Parathyroid adenoma (tissue), 2 donors: ENCODE data around the gene RSF1.

ENCODE experiments used
- H2AFZ ChIP-seq: fragments of 300-600 bp; sonication (generic); one replicate; pipeline ENCODE4 v1.7.0; 2017; ENCODE audit warnings: antibody characterized with exemption, mild to moderate bottlenecking
- H3K27ac ChIP-seq: fragments of 300-600 bp; sonication (generic); one replicate; pipeline ENCODE4 v1.7.0; 2017
- H3K27me3 ChIP-seq: fragments of 300-600 bp; sonication (generic); one replicate; pipeline ENCODE4 v1.7.0; 2017; ENCODE audit warnings: low read length; ENCODE audit not compliant: control insufficient read depth, insufficient read depth
- H3K36me3 ChIP-seq: fragments of 300-600 bp; sonication (generic); one replicate; pipeline ENCODE4 v1.7.0; 2017; ENCODE audit warnings: low read length; ENCODE audit not compliant: control insufficient read depth, insufficient read depth
- H3K4me1 ChIP-seq: fragments of 300-600 bp; sonication (generic); one replicate; pipeline ENCODE4 v1.7.0; 2017; ENCODE audit warnings: control low read depth
- H3K4me2 ChIP-seq: fragments of 300-600 bp; sonication (generic); one replicate; pipeline ENCODE4 v1.7.0; 2017; ENCODE audit warnings: low read length
- H3K4me3 ChIP-seq: fragments of 300-600 bp; sonication (generic); one replicate; pipeline ENCODE4 v1.7.0; 2017; ENCODE audit warnings: low read depth, low read length
- H3K79me2 ChIP-seq: fragments of 300-600 bp; sonication (generic); one replicate; pipeline ENCODE4 v1.7.0; 2017; ENCODE audit warnings: control low read depth
- H3K9ac ChIP-seq: fragments of 300-600 bp; sonication (generic); one replicate; pipeline ENCODE4 v1.7.0; 2017; ENCODE audit warnings: mild to moderate bottlenecking
- H3K9me3 ChIP-seq: fragments of 300-600 bp; sonication (generic); one replicate; pipeline ENCODE4 v1.7.0; 2017; ENCODE audit warnings: low read length; ENCODE audit not compliant: control insufficient read depth
- TF ChIP-seq, protein P1 (sequence below): fragments of 300-600 bp; sonication (generic); IDR thresholded peaks from one replicate; pipeline ENCODE4 v1.7.0; 2017; ENCODE audit warnings: antibody characterized with exemption, mild to moderate bottlenecking
- donor health status: primary hyperparathyroidism.

Gene RSF1

GRCh38 chr11:77654770-77655434 is 165.6 kb downstream of the RSF1 start:
- Histone ChIP-seq H3K27ac (no peak overlapping the region), H3K4me2 (no peak overlapping the region), H3K4me3 (no peak overlapping the region), H3K9me3 (no peaks in the 10 kb centered on the region), H2AFZ (no peak overlapping the region), H3K36me3 (no peaks in the 10 kb centered on the region), H3K4me1 (no peaks in the 10 kb centered on the region), H3K9ac (no peak overlapping the region), H3K79me2 (no peaks in the 10 kb centered on the region), H3K27me3 (no peaks in the 10 kb centered on the region)
- TF ChIP-seq, protein P1, sequence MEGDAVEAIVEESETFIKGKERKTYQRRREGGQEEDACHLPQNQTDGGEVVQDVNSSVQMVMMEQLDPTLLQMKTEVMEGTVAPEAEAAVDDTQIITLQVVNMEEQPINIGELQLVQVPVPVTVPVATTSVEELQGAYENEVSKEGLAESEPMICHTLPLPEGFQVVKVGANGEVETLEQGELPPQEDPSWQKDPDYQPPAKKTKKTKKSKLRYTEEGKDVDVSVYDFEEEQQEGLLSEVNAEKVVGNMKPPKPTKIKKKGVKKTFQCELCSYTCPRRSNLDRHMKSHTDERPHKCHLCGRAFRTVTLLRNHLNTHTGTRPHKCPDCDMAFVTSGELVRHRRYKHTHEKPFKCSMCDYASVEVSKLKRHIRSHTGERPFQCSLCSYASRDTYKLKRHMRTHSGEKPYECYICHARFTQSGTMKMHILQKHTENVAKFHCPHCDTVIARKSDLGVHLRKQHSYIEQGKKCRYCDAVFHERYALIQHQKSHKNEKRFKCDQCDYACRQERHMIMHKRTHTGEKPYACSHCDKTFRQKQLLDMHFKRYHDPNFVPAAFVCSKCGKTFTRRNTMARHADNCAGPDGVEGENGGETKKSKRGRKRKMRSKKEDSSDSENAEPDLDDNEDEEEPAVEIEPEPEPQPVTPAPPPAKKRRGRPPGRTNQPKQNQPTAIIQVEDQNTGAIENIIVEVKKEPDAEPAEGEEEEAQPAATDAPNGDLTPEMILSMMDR, result no peak

DNA sequence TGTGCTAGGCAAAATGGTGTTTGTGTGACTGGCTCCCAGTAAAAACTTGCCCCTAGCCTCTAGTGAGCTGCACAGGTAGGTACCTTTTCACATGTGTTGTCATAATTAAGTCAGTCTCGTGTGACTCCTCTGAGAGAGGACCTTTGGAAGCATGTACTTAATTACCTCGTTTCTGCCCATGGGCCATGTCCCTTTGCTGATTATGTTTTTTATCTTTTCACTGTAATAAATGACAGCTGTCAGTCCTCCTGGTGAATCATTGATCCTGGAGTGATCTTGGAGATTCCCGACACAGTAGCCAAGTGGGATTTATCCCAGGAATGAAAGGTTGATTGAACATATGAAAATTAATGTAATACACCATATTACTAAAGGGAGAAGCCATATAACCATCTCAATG is 170.4 kb downstream of the RSF1 start:
- Histone ChIP-seq H3K27me3 (no peaks in the 10 kb centered on the region), H3K9ac (no peak overlapping the region), H3K4me3 (no peak overlapping the region), H2AFZ (no peak overlapping the region), H3K36me3 (no peaks in the 10 kb centered on the region), H3K27ac (no peak overlapping the region), H3K79me2 (no peaks in the 10 kb centered on the region), H3K9me3 (no peaks in the 10 kb centered on the region), H3K4me2 (no peak overlapping the region), H3K4me1 (no peaks in the 10 kb centered on the region)
- TF ChIP-seq, protein P1, result no peak

- H3K9ac ChIP-seq, result no peak overlapping the region
- H3K27ac ChIP-seq, result no peak overlapping the region
- no peaks in the 10 kb centered on the region for H3K27me3 ChIP-seq
- no peaks in the 10 kb centered on the region for H3K36me3 ChIP-seq
- H3K4me1 ChIP-seq, result no peaks in the 10 kb centered on the region
- no peak overlapping the region for H2AFZ ChIP-seq
- H3K9me3 ChIP-seq, result no peaks in the 10 kb centered on the region
- no peak overlapping the region for H3K4me3 ChIP-seq
- H3K4me2 ChIP-seq, result no peak overlapping the region
- H3K79me2 ChIP-seq, result no peaks in the 10 kb centered on the region
- TF ChIP-seq, protein P1, result no peak
Measured at GRCh38 chr11:77647654-77648305, 172.7 kb downstream of the RSF1 start.

- Histone ChIP-seq H3K79me2 (no peaks in the 10 kb centered on the region), H3K36me3 (no peaks in the 10 kb centered on the region), H3K9me3 (no peaks in the 10 kb centered on the region), H3K27ac (no peak overlapping the region), H3K27me3 (no peaks in the 10 kb centered on the region), H3K4me1 (no peaks in the 10 kb centered on the region), H3K9ac (no peak overlapping the region), H3K4me3 (no peak overlapping the region), H2AFZ (no peak overlapping the region), H3K4me2 (no peak overlapping the region)
- TF ChIP-seq, protein P1, result no peak
Measured at GRCh38 chr11:77644887-77645286, 175.6 kb downstream of the RSF1 start.

- TF ChIP-seq, protein P1, result no peak
- Histone ChIP-seq H3K9ac (no peak overlapping the region), H3K27me3 (no peaks in the 10 kb centered on the region), H3K4me2 (no peak overlapping the region), H3K36me3 (no peaks in the 10 kb centered on the region), H3K4me3 (no peak overlapping the region), H3K79me2 (no peaks in the 10 kb centered on the region), H3K9me3 (no peaks in the 10 kb centered on the region), H3K27ac (no peak overlapping the region), H2AFZ (no peak overlapping the region), H3K4me1 (no peaks in the 10 kb centered on the region)
Measured at GRCh38 chr11:77642228-77642627, 178.3 kb downstream of the RSF1 start.
